Activated CD8-positive, alpha-beta T cell treated with anti-CD3 and anti-CD28 coated beads for 36 hours (primary cell): Measurements from ENCODE around the gene GPR18. TPM values are rescaled to one million over a fixed set of nuclear protein-coding genes. Genes with fewer than 3 reads are reported as not detected.

ENCODE experiments used
- ATAC-seq: fragments of 200-7000 bp; cut with Tn5 transposase; one replicate; pipeline ENCODE4 v1.10.0; 2021; ENCODE audit warnings: mild to moderate bottlenecking, moderate library complexity
- CTCF ChIA-PET: fragments of 350-600 bp; sonication (Branson Sonifier 250); formaldehyde crosslinking; loops from one replicate; lab custom pipeline; 2021; ENCODE audit warnings: antibody characterized with exemption; lab: Charles Lee
- POLR2A ChIA-PET: fragments of 350-600 bp; sonication (Branson Sonifier 250); formaldehyde crosslinking; loops from one replicate; lab custom pipeline; 2021; ENCODE audit warnings: antibody characterized with exemption; lab: Charles Lee
- DNase-seq: peaks from one replicate; pipeline ENCODE4 v3.0.0-alpha.2; 2020
- H3K27ac Mint-ChIP-seq: one replicate; pipeline ENCODE4 v1.8.0; 2021; ENCODE audit warnings: mild to moderate bottlenecking, mixed read lengths
- H3K27me3 Mint-ChIP-seq: one replicate; pipeline ENCODE4 v1.8.0; 2021; ENCODE audit warnings: mixed read lengths
- H3K36me3 Mint-ChIP-seq: one replicate; pipeline ENCODE4 v1.8.0; 2021; ENCODE audit warnings: low read depth, mixed read lengths
- H3K4me1 Mint-ChIP-seq: one replicate; pipeline ENCODE4 v1.8.0; 2021; ENCODE audit warnings: low read depth, mixed read lengths
- H3K4me3 Mint-ChIP-seq: one replicate; pipeline ENCODE4 v1.8.0; 2021; ENCODE audit warnings: mild to moderate bottlenecking, moderate library complexity, mixed read lengths
- H3K9me3 Mint-ChIP-seq: one replicate; pipeline ENCODE4 v1.8.0; 2021; ENCODE audit warnings: mixed read lengths
- intact Hi-C: fragments of 100-400 bp; cut with micrococcal nuclease; formaldehyde crosslinking; loops from one replicate; pipeline ENCODE4 v1.10.0; 2022
- total RNA-seq, 2 experiments: library from RNA; stranded (reverse); gene quantifications; one replicate each; pipeline ENCODE4 v1.2.3, GENCODE V29; 2021
- TF ChIP-seq, protein P1 (sequence below): fragments of 200-600 bp; IDR thresholded peaks from one replicate; pipeline ENCODE4 v1.8.0; 2022; ENCODE audit warnings: antibody characterized with exemption, mild to moderate bottlenecking

Gene GPR18
- total RNA-seq, 2 experiments from 2014 or later: 11.4 to 11.6 TPM

DNA sequence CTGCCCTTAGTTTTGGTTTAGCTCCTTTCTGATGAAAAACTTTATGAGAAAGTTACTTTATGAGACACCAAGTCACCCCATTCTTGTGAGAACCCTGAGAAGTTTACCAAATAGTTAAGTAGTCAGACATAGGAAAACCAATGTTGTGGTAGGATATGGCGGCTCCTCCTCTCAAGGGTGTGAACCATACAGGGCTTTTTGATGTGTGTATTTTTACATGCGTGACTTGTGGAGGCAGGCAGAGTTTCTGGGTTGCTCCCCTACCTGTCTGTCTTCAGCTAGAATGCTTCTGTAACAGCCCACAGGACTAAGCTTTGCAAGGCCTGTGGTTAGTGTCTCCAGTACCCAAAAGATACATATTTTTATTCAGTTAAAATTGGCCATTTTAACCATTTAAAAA is 39.2 kb downstream of the GPR18 start:
- DNase-seq (peak; percentile 76), ATAC-seq (peak; percentile 60)
- TF ChIP-seq, protein P1, sequence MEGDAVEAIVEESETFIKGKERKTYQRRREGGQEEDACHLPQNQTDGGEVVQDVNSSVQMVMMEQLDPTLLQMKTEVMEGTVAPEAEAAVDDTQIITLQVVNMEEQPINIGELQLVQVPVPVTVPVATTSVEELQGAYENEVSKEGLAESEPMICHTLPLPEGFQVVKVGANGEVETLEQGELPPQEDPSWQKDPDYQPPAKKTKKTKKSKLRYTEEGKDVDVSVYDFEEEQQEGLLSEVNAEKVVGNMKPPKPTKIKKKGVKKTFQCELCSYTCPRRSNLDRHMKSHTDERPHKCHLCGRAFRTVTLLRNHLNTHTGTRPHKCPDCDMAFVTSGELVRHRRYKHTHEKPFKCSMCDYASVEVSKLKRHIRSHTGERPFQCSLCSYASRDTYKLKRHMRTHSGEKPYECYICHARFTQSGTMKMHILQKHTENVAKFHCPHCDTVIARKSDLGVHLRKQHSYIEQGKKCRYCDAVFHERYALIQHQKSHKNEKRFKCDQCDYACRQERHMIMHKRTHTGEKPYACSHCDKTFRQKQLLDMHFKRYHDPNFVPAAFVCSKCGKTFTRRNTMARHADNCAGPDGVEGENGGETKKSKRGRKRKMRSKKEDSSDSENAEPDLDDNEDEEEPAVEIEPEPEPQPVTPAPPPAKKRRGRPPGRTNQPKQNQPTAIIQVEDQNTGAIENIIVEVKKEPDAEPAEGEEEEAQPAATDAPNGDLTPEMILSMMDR: no peak
- Mint-ChIP-seq H3K27ac (peak overlapping the region; percentile 85), H3K36me3 (peaks cover 30% of the 10 kb centered on the region), H3K9me3 (peaks cover 3% of the 10 kb centered on the region), H3K4me3 (peak overlapping the region; percentile 71), H3K27me3 (no peaks in the 10 kb centered on the region), H3K4me1 (peaks cover 94% of the 10 kb centered on the region)
- POLR2A ChIA-PET: interaction anchor here (0.6 to 6.2 kb wide), 12 partner anchors 11 to 215 kb away, joined by 3 to 91 read pairs (median 3); partner anchors contain the start of genes GPR18 and UBAC2
- intact Hi-C loops: loop anchor here (5.0 kb wide), 1 partner anchor 38 kb away; the partner anchor contains the start of gene GPR18
- CTCF ChIA-PET: interaction anchor here (0.8 to 3.6 kb wide), 9 partner anchors 9 to 169 kb away, joined by 3 to 31 read pairs (median 4); partner anchors contain the start of genes GPR18 and UBAC2

DNA sequence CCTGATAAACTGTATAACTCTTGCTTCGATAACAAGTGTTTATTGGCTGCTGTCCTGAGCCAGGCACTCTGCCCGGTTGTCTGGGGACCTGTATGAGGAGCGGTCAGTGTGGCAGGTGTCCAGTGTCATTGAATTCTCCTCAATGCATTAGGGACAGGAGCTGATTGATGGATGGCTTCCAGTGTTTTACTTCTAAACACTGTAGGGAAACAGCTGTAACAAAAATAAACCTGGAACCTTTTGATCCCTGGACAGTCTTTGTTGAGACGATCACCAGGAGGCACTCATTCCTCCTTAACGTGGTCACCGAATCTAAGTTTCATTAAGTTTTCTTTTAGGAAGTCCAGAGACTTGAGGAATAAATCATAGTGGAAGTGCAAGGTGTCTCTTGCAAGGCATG is 39.6 kb downstream of the GPR18 start:
- intact Hi-C loops: loop anchor here (5.0 kb wide), 1 partner anchor 39 kb away; the partner anchor contains the start of gene GPR18
- Mint-ChIP-seq H3K4me1 (peaks cover 91% of the 10 kb centered on the region), H3K36me3 (peaks cover 30% of the 10 kb centered on the region), H3K4me3 (peak overlapping the region; percentile 71), H3K9me3 (peaks cover 3% of the 10 kb centered on the region), H3K27ac (peak overlapping the region; percentile 85), H3K27me3 (no peaks in the 10 kb centered on the region)
- ATAC-seq: no peak
- TF ChIP-seq, protein P1: no peak
- ChIA-PET POLR2A (interaction anchor here (0.6 to 6.2 kb wide), 11 partner anchors 11 to 216 kb away, joined by 3 to 91 read pairs (median 3); partner anchors contain the start of genes GPR18 and UBAC2), CTCF (interaction anchor here (0.6 to 3.6 kb wide), 11 partner anchors 8 to 169 kb away, joined by 3 to 31 read pairs (median 4); partner anchors contain the start of gene UBAC2)
- no peak for DNase-seq

DNA sequence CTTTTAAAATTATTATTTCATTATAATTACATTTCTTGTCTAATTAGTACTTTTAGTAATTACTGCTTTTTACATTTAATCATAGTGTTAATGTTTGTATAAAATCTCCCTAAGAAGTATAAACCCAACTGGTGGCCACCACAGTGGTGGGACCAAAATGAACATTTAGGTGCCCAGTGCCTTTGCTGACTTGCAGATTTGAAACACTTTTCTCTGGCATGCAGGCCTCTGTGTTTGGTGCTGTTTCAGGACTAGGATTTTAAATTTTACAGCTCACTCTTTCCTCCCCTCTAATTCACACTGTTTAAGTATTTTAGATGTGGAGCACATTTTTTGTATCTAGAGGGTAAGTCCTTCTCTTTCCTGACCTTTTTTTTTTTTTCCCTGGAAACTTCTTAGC is 40.1 kb downstream of the GPR18 start:
- peaks cover 2% of the 10 kb centered on the region for H3K9me3 Mint-ChIP-seq
- H3K4me3 Mint-ChIP-seq: peak overlapping the region; percentile 71
- H3K4me1 Mint-ChIP-seq: peaks cover 87% of the 10 kb centered on the region

DNA sequence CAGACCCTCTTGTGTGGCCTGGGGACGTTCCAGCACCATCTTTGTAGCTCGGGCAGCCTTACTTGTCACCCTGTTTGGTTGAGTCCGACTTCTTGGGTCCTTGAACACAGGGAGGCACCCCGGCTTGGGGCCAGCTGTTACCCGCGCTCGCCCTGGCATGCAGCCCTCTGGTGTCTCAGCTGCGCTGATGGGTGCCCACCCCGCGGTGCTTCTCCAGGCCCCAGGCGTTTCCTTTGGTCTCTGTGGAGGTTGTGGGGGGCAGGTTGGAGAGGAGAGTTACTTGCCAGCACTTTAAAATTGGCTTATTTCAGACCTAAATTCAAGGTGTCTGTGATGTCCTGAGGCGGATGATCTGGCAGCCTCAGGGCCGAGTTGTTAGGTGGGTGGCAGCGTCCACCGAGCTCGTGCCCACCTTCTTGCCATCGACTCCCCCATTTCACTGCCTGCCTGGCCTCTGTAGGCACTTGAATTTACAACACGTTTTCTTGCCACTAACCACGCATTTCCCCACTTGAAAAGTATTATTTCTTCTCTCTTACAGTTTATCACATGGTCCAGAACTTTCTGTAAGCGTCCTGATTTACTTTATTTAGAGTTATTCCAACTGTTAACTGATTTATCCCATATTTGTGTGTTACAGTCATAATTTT is 40.6 kb downstream of the GPR18 start:
- Mint-ChIP-seq H3K36me3 (peaks cover 29% of the 10 kb centered on the region), H3K4me3 (peak overlapping the region; percentile 71), H3K27ac (peak overlapping the region; percentile 93), H3K27me3 (no peaks in the 10 kb centered on the region), H3K9me3 (peaks cover 2% of the 10 kb centered on the region), H3K4me1 (peaks cover 85% of the 10 kb centered on the region)
- no peak for ATAC-seq
- ChIA-PET CTCF (interaction anchor here (0.6 to 3.6 kb wide), 7 partner anchors 9 to 50 kb away, joined by 3 to 31 read pairs (median 4); no protein-coding TSS in a partner anchor), POLR2A (interaction anchor here (0.5 to 6.2 kb wide), 5 partner anchors 13 to 175 kb away, joined by 3 to 91 read pairs (median 5); partner anchors contain the start of gene UBAC2)
- TF ChIP-seq, protein P1: no peak
- peak; percentile 56 for DNase-seq
- intact Hi-C loops: loop anchor here (5.0 kb wide), 1 partner anchor 40 kb away; the partner anchor contains the start of gene GPR18

More for the DNA sequence above, 40.1 kb downstream of the GPR18 start:
- no peak for DNase-seq
- ChIA-PET CTCF (interaction anchor here (0.6 to 3.6 kb wide), 12 partner anchors 8 to 50 kb away, joined by 3 to 31 read pairs (median 4); partner anchors contain the start of gene UBAC2), POLR2A (interaction anchor here (0.6 to 6.2 kb wide), 10 partner anchors 11 to 118 kb away, joined by 3 to 91 read pairs (median 3); partner anchors contain the start of genes GPR18 and UBAC2)
- TF ChIP-seq, protein P1: no peak
- intact Hi-C loops: loop anchor here (5.0 kb wide), 1 partner anchor 39 kb away; the partner anchor contains the start of gene GPR18
- no peak for ATAC-seq
- Mint-ChIP-seq H3K27ac (peak overlapping the region; percentile 85), H3K27me3 (no peaks in the 10 kb centered on the region), H3K36me3 (peaks cover 31% of the 10 kb centered on the region)
